Stimulated activated CD4-positive, alpha-beta T cell treated with anti-CD3 and anti-CD28 coated beads, Interleukin-15, amount 100 ng/mL, for 1 hour (primary cell): ENCODE results near the gene NLN.
"Not testable (repeated sequence)": the region's sequence is repeated elsewhere in the genome, so short reads cannot be mapped to it uniquely, and the experiment has no call there.

Experiments used
- DNase-seq, 2 donors: peaks; one replicate each; pipeline ENCODE4 v3.0.0-alpha.2; 2020; ENCODE audit warnings: low read depth in 1 of 2, low spot score in 1 of 2

NLN gene

DNA sequence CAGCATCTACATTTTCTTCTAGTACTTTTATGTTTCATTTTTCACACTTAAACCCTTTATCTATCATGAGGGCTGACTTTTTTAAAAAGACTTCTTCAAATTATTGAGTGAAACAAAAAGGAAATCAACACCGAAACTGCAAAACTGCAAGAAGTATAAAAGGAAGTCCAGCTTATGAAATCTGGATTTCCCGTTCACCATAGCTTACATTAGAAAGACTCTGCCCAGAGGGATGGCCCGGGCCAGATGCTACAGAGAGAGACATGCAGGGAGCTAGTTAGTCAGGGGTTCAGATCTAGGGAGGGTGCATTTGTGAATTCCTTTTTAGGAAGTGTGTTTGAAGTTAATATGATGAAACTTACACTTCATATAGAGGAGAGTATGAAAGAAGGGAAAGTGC, 10.0 kb downstream of the NLN start:
- not testable (repeated sequence) for DNase-seq

DNA sequence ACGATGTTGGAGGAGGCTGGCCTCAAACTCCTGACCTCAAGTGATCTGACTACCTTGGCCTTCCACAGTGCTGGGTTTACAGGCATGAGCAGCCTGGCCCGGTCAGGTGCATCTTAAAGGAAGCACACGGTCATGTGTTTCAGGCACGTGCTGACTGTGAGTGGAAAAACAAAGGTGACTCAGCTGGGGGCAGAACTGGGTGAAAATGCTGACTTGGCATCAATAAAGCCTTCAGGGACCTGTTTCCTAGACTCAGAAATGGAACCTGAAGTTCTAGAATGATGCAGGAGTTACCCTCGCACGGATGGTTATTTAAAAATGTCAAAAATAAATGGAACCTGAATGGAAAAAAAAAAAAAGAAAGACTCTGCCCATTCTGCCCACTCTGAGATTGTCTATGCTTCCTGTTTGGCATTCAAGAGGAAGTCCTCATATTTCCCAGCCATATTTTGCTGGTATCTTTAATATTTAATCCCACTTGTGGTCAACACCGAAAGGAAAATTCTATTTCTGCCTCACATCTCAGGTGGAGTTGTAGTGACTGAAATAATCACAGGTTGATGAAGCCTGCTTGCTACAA, 12.3 kb downstream of the NLN start:
- not testable (repeated sequence) for DNase-seq

DNA sequence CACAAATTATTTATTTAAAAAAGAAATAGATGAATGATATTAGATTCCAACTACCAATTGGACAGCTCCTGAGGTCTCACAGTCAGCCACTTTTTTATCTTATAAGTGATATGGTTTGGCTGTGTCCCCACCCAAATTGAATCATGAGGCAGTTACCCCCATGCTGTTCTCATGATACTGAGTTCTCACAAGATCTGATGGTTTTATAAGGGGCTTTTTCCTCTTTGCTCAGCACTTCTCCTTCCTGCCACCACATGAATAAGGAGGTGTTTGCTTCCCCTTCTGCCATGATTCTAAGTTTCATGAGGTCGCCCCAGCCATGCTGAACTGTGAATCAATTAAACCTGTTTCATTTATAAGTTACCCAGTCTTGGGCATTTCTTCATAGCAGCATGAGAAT, 12.9 kb downstream of the NLN start:
- no peak for DNase-seq

- no peak for DNase-seq
These were observed 14.0 kb downstream of the NLN start for GRCh38 chr5:65736011-65736410.

DNA sequence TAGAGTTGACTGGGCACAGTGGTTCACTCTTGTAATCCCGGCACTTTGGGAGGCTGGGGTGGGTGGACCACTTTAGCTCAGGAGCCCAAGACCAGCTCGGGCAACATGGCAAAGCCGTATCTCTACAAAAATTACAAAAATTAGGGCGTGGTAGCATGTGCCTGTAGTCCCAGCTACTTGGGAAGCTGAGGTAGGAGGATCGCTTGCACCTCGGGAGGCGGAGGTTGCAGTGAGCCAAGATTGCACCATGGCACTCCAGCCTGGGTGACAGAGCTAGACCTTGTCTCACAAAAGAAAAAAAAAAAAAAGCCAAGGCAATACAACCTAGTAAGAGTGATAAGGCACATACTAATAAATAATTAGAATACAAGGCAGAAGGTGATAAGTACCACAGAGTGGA, 15.8 kb downstream of the NLN start:
- DNase-seq: no peak

- no peak for DNase-seq
These were observed 16.3 kb downstream of the NLN start for GRCh38 chr5:65738305-65738704.

GRCh38 chr5:65739162-65739561, 17.2 kb downstream of the NLN start:
- DNase-seq: no peak

GRCh38 chr5:65742565-65743231, 20.7 kb downstream of the NLN start:
- DNase-seq: no peak

DNA sequence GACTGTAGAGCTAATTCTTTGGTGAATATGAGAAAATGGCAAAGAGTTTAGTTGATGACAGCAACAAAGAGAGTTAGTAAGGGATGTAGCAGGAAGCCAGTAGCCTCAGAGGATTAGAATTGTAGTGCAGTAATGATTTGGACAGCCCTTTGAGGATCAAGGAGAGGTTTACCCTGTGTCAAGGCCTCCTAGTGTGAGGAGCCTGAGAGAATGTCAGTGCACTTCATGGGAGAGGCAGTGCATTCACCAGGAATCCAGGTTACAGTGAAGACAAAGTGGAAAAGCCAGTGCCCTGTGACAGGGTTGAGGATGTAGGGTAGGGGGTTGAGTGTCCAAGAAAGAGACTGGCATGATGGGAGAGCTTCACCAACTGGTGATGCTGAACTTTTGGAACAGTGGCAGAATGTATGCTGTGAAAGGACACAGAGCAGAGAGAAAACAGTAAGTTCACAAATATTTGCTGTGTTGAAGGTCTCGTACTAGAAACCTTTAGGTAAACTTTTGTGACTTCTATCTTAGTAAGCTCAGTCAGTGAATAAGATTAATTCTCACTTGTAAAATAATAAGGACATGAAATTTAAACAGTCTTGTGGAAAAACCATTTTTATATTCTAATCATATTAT, 27.3 kb downstream of the NLN start:
- DNase-seq: no peak

DNA sequence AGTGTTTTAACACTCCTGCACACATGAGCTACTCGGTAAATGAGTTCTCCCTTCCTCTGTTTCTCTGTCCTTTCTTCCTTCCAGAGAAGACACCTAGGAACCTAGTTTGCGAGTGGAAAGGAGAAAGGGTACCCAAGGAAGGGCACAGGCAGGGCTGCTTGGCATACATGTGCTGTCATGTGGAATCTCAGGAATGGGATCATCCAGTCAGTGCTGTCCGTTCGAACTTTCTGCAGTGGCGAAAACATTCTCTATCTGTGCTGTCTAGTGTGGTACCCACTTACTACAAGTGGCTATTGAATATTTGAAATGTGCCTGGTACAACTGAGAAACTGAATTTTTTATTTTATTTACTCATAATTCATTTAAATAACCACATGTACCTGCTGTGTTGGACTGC, 28.0 kb downstream of the NLN start:
- no peak for DNase-seq

DNA sequence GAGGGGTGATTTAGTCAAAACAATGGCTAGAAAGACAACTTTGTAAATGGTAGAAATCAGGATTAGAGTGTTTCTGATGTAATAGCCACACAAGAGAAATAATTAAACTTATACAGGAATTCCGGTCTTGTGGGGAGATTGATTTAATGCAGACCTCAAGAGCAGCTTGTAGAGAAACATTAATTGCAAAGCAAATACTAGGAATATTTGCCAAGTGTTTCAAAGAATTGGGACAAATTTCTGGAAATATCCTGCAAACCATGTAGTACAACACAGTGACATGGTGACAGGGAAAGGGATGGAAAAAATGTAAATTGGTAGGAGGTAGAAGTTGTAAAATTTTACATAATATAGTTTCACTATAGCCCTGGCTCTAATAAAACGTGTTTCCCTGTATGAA, 28.9 kb downstream of the NLN start:
- no peak for DNase-seq

DNA sequence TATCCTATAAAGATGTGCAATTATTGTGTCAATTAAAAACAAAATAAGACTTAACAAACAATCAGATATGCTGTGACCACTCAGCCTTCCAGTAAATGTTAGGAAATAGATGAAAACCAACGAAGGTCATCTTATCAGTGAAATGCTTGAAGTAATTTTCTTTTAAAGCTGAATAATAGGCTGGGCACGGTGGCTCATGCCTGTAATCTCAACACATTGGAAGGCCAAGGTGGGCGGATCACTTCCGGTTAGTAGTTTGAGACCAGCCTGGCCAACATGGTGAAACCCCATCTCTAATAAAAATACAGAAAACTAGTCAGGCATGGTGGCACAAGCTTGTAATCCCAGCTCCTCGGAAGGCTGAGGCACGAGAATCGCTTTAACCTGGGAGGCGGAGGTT, 31.2 kb downstream of the NLN start:
- no peak for DNase-seq

DNA sequence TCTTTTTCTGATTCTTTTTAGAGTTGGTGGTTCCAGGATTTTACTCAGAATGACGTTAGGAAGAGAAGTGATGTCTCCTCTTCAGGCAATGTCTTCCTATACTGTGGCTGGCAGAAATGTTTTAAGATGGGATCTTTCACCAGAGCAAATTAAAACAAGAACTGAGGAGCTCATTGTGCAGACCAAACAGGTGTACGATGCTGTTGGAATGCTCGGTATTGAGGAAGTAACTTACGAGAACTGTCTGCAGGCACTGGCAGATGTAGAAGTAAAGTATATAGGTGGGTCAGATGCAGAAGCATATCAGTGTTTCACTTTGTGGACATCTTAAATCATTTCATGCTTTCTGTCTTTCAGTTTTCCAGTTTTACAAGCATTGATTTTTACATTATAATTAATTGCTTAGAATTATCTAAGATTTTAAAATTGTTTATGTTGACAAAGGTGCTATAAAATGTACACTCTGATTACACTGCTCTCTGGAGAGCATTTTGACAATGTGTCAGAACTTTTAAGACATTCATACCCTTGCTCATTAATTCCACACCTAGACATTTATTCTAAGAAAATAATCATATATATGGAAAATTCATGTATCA, 36.6 kb downstream of the NLN start:
- no peak for DNase-seq

DNA sequence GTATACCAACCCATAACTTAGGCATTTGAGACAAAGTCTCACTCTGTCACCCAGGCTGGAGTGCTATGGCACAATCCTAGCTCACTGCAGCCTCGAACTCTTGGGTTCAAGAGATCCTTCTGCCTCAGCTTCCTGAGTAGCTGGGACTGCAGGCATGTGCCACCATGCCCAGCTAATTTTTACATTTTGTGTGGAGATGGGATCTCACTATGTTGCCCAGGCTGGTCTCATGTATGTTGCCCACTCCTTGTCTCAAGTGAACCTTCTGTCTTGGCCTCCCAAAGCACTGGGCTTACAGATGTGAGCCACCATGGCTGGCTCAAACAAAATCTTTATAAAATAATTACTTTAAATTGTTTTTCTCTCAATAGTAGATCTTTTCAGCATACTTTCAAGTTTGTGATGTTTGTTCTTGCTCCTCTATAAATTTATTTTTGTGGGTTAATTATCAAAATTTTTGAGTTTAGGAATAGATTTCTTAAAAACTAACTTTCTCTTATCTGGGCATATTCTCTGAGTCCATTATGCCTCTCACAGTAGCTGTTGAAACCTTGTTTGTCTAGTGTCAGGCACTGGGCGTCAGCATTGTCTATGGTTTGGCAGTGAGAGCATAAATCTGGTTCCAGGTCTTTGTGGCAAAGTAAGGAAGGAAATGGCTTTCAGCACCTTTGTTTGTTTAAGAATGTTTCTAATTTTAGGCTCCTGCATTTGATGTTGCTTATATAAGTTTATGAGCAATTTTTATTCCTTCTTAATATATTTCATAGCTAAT, 38.7 kb downstream of the NLN start:
- DNase-seq: peak in 1 of 2 donors; percentile 26

DNA sequence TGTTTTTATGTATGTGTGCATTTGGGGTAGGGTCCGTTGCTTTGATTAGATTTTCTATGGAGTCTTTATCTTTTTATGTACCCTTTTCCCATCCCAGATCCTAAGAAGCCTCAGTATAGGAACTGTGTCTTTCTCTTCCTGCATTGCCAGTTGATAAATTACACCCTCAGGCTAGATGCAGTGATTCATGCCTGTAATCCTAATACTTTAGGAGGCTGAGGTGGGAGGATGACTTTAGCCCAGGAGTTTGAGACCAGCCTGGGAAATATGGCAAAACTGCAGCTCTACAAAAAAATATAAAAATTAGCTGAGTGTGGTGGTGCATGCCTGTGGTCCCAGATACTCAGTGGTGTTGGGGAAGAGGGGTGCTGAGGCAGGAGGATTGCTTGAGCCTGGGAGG, 40.2 kb downstream of the NLN start:
- no peak for DNase-seq

GRCh38 chr5:65765582-65765981, 43.6 kb downstream of the NLN start:
- DNase-seq: no peak

DNA sequence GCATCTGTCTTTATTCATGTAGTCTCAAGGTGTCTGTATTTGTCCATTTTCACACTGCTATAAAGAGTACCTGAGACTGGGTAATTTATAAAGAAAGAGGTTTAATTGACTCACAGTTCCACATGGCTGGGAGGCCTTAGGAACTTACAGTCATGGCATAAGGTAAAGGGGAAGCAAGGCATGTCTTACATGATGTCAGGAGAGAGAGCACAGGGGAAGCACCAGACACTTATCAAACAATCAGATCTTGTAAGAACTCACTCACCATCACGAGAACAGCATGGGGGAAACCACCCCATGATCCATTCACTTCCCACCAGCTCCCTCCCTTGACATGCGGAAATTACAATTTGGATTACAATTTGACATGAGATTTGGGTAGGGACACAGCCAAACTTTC, 44.2 kb downstream of the NLN start:
- DNase-seq: no peak

- no peak for DNase-seq
These were observed 44.8 kb downstream of the NLN start for GRCh38 chr5:65766781-65767180.

GRCh38 chr5:65767565-65767964, 45.6 kb downstream of the NLN start:
- DNase-seq: no peak

DNA sequence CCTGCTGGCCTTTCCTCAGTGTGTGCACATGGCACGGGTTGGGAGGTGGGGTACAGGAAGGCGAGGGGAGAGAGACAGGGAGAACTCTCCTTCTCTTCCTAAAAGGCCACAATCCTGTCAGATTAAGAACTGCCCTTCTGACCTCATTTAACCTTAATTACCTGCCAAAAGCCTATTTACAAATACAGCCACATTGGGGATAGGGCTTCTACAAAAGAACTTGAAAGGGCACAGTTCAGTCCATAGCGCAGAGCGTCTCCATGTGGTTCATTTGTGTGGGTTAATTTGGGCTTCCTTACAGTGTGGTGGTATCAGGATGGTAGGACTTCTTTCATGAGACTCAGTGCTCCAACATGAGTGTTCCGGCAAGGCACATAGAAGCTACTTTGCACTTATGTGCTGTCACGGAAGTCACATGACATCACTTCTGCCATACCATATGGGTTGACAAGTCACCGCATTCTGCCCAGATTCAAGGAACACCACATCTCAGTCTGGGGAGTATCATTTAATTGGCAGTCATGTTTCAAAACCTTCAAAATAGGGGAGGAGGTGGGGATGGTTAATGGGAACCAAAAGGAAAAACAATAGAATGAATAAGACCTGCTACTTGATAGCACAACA, 46.8 kb downstream of the NLN start:
- no peak for DNase-seq

- no peak for DNase-seq
These were observed 47.5 kb downstream of the NLN start for GRCh38 chr5:65769539-65769938.
